ENCODE results near the gene GPR82.

- TF ChIP-seq POLR2A (IDR thresholded peaks at IDR 0.05) (no peak), CTCF (IDR thresholded peaks at IDR 0.05) (no peak)
Measured at GRCh38 chrX:41705042-41705441, 18.9 kb upstream of the GPR82 start.

Measured in heart left ventricle (tissue), 13 donors.